ENCODE results near the gene EIF4H. TPM values are rescaled to one million over a fixed set of nuclear protein-coding genes. Genes with fewer than 3 reads are reported as not detected.
A peak's percentile ranks its signal among the peaks of the same experiment; 100 is the strongest.

EIF4H gene
- total RNA-seq, result 295 and 298 TPM in 2 replicates
- long read RNA-seq, transcript EIF4H-201 (7 exons, 2,679 nt), result minor isoform, 36 of 603 reads
- long read RNA-seq, transcript EIF4H-202 (6 exons, 2,503 nt), result major isoform, 493 of 603 reads
- long read RNA-seq, partial matches to known transcripts, result 62 of 603 reads
- long read RNA-seq, other reads (novel, unspliced or antisense), result 11 of 603 reads

DNA sequence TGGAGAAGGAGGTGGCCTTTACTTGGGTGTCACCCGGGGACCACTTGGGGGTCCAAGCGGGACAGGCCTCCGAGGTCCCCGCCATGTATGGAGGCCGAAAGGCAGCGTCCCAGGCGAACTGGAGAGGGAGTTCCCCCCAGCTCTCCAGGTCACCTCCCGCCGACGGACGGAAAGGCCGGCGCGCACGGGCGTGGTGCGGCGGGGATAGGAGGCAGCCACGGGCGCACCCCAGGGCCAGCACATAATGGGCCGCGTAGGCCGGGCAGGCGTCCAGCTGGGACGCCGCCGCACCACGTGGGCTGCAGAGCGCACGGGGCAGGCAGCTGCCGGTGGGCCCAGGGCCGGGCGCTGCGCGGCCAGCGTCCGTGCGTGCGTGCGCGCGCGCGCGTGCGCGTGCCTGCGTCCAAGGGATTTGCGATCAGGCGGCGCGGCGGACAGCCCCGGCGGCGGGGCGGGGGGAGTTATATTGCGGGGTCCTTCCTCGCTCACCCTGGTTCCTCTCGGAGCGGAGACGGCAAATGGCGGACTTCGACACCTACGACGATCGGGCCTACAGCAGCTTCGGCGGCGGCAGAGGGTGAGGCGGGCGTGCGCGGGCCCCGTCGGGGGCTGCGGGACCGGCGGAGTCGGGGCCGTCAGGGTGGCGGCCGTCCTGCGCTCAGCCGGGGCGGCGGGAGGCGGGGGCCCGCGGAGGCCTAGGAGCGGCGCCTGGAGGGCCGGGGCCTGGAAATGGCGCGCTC is at the start of gene EIF4H:
Gene EIF4H, plus strand, starts transcription at position 491 of the 740 bp plus-strand sequence. Its CDS starts 28 bp downstream, at position 519.
- peak within 1 kb of the TSS; percentile 98 for H3K27ac Mint-ChIP-seq (ENCODE audit: unreplicated experiment)
- H3K4me3 Mint-ChIP-seq, result peak within 1 kb of the TSS; percentile 94
- H3K36me3 Mint-ChIP-seq (ENCODE audit: low read depth), result peaks cover 3% of the 10 kb centered on the region
- H3K9me3 Mint-ChIP-seq, result no peaks in the 10 kb centered on the region
- TF ChIP-seq, protein P1, sequence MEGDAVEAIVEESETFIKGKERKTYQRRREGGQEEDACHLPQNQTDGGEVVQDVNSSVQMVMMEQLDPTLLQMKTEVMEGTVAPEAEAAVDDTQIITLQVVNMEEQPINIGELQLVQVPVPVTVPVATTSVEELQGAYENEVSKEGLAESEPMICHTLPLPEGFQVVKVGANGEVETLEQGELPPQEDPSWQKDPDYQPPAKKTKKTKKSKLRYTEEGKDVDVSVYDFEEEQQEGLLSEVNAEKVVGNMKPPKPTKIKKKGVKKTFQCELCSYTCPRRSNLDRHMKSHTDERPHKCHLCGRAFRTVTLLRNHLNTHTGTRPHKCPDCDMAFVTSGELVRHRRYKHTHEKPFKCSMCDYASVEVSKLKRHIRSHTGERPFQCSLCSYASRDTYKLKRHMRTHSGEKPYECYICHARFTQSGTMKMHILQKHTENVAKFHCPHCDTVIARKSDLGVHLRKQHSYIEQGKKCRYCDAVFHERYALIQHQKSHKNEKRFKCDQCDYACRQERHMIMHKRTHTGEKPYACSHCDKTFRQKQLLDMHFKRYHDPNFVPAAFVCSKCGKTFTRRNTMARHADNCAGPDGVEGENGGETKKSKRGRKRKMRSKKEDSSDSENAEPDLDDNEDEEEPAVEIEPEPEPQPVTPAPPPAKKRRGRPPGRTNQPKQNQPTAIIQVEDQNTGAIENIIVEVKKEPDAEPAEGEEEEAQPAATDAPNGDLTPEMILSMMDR (conservative IDR thresholded peaks at IDR 0.05), result no peak
- peaks cover 46% of the 10 kb centered on the region for H3K4me1 Mint-ChIP-seq
- H3K27me3 Mint-ChIP-seq (ENCODE audit: low read depth), result no peaks in the 10 kb centered on the region
- peak; percentile 99 for DNase-seq (ENCODE audit: low read depth, low spot score)

DNA sequence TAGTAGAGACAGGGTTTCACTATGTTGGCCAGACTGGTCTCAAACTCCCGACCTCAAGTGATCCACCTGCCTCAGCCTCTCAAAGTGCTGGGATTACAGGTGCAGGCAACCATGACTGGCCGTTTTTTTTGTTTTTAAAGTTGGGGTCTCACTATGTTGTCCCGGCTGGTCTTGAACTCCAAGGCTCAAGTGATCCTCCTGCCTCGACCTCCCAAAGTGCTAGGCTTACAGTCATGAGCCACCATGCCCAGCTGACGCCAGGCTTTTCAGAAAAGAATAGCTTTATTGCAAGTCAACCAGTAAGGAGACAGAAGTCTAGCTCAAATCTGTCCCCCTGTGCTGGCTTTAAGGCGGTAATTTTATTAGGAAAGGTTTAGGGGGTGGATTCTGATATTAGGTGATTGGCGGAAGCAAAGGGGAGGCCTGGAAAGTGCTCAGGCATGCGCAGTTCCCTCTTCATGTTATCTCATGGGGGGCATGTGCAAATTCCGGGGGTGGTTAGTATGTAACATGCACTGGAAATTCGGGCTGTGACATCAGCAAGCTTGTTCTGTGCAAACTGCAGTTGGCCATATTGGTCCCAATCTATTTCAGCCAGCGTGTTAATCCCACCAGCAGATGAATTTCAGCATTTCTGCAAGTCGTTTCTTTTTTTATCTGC is 47.8 kb upstream of the EIF4H start:
- H3K27ac Mint-ChIP-seq (ENCODE audit: unreplicated experiment), result no peak overlapping the region
- no peaks in the 10 kb centered on the region for H3K4me1 Mint-ChIP-seq
- H3K4me3 Mint-ChIP-seq, result no peak overlapping the region
- H3K27me3 Mint-ChIP-seq (ENCODE audit: low read depth), result no peaks in the 10 kb centered on the region
- TF ChIP-seq, protein P1 (conservative IDR thresholded peaks at IDR 0.05), result no peak
- no peak for DNase-seq (ENCODE audit: low read depth, low spot score)
- no peaks in the 10 kb centered on the region for H3K36me3 Mint-ChIP-seq (ENCODE audit: low read depth)
- no peaks in the 10 kb centered on the region for H3K9me3 Mint-ChIP-seq

DNA sequence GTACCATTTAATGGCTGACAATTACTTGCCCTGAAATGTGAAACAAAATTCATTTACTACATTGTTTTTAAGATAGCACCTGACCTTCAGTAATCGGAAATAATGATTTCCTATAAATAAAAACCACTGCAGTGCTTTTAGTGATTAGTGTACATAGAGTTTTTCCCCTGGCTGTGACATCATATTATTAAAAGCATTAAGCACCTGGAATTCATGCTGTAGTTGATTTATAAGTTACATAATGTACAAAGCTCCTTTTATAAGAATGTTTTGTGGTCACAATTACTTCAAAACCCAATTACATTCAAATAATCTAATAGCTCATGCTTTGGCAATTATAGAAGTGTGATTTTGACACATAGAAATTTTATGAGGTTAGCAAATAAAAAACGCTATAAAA is 44.3 kb upstream of the EIF4H start:
- H3K36me3 Mint-ChIP-seq (ENCODE audit: low read depth), result no peaks in the 10 kb centered on the region

DNA sequence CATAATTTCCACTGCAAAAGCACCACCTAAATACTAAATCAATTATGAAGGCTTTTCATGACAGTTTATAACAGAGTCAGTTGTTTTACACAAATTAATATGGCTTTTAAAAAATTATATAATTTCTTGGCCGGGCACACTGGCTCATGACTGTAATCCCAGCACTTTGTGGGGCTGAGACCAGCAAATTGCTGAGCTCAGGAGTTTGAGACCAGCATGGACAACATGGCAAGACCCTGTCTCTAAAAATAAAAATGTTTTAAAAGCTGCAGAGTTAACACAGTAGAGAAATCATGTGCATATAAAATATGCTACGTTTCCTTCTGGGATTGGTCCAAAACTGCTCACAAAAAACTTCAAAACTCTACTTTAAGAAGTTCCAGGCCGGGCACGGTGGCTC is 43.6 kb upstream of the EIF4H start:
- no peak overlapping the region for H3K27ac Mint-ChIP-seq (ENCODE audit: unreplicated experiment)
- H3K27me3 Mint-ChIP-seq (ENCODE audit: low read depth), result no peaks in the 10 kb centered on the region
- no peaks in the 10 kb centered on the region for H3K36me3 Mint-ChIP-seq (ENCODE audit: low read depth)
- no peak for DNase-seq (ENCODE audit: low read depth, low spot score)
- no peaks in the 10 kb centered on the region for H3K9me3 Mint-ChIP-seq
- no peaks in the 10 kb centered on the region for H3K4me1 Mint-ChIP-seq
- TF ChIP-seq, protein P1 (conservative IDR thresholded peaks at IDR 0.05), result no peak
- no peak overlapping the region for H3K4me3 Mint-ChIP-seq

More for the DNA sequence above, 44.3 kb upstream of the EIF4H start:
- DNase-seq (ENCODE audit: low read depth, low spot score), result no peak
- Mint-ChIP-seq H3K4me3 (no peak overlapping the region), H3K9me3 (no peaks in the 10 kb centered on the region), H3K27me3 (ENCODE audit: low read depth) (no peaks in the 10 kb centered on the region), H3K4me1 (no peaks in the 10 kb centered on the region), H3K27ac (ENCODE audit: unreplicated experiment) (no peak overlapping the region)
- TF ChIP-seq, protein P1 (conservative IDR thresholded peaks at IDR 0.05), result no peak

DNA sequence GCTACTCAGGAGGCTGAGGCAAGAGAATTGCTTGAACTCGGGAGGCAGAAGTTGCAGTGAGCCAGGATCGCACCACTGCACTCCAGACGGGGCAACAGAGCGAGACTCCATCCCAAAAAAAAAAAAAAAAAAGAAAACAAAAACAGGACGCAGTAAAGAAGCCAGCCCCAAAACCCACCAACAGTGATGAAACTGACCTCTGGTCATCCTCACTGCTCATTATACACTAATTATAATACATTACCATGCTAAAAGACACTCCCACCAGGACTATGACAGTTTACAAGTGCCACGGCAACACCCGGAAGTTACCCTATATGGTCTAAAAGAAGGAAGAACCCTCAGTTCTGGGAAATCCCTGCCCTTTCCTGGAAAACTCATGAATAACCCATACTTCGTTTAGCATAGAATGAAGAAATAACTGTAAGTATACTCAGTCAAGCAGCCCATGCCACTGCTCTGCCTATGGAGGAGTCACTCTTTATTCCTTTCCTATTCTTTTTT is 40.0 kb upstream of the EIF4H start:
- H3K4me1 Mint-ChIP-seq, result peaks cover 11% of the 10 kb centered on the region
- TF ChIP-seq, protein P1 (conservative IDR thresholded peaks at IDR 0.05), result no peak
- H3K36me3 Mint-ChIP-seq (ENCODE audit: low read depth), result no peaks in the 10 kb centered on the region
- H3K27me3 Mint-ChIP-seq (ENCODE audit: low read depth), result peaks cover 5% of the 10 kb centered on the region
- no peak for DNase-seq (ENCODE audit: low read depth, low spot score)
- no peak overlapping the region for H3K27ac Mint-ChIP-seq (ENCODE audit: unreplicated experiment)
- no peaks in the 10 kb centered on the region for H3K9me3 Mint-ChIP-seq
- H3K4me3 Mint-ChIP-seq, result no peak overlapping the region
